ENCODE data around the gene ANKS1B.
A peak's percentile ranks its signal among the peaks of the same experiment; 100 is the strongest.

ANKS1B gene

DNA sequence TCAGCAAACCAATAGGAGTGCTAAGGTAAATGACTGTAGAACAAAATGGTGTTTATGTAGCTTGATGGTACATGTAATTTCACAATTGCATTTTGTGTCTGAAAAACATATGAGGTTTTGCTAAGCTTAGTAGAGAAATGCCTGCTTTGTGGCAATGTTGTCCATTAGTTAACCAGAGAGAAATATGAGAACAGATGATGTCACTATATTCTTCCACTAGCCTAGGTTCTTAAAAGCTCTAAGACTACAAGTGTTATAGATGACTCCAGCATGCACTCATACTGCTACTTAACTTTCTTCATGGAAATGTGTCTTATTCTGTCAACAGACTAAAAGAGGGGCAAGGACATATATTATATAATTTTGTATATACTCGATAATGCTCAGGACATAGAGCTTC, 1030.2 kb downstream of the ANKS1B start:
- TF ChIP-seq, protein P1, sequence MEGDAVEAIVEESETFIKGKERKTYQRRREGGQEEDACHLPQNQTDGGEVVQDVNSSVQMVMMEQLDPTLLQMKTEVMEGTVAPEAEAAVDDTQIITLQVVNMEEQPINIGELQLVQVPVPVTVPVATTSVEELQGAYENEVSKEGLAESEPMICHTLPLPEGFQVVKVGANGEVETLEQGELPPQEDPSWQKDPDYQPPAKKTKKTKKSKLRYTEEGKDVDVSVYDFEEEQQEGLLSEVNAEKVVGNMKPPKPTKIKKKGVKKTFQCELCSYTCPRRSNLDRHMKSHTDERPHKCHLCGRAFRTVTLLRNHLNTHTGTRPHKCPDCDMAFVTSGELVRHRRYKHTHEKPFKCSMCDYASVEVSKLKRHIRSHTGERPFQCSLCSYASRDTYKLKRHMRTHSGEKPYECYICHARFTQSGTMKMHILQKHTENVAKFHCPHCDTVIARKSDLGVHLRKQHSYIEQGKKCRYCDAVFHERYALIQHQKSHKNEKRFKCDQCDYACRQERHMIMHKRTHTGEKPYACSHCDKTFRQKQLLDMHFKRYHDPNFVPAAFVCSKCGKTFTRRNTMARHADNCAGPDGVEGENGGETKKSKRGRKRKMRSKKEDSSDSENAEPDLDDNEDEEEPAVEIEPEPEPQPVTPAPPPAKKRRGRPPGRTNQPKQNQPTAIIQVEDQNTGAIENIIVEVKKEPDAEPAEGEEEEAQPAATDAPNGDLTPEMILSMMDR (IDR thresholded peaks at IDR 0.05; ENCODE audit: insufficient read depth, low read depth, low read length, missing control alignments) = no peak
- H3K4me3 ChIP-seq (ENCODE audit: low read depth, low read length) = no peak overlapping the region
- DNase-seq (ENCODE audit: low read depth) = no peak

DNA sequence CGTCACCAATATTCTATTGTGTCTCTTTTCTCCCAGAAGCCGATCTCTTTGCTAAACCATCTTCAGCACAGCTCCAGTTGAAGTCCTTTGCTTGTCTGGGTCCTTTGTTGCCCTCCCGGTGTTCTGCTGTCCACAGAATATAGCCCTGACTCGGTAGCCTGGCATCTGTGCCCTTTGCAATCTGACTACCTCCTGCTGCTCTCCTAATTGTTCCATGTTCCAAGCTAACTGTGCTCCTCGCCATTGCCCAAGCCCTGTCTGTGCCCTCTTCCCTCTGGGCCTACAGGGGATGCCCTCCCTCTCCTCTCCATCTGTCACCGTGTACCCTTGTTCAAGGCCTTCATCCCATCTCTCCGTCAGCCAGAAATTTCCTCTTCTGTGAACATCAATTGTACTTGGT, 1033.3 kb downstream of the ANKS1B start:
- TF ChIP-seq, protein P1 (IDR thresholded peaks at IDR 0.05; ENCODE audit: insufficient read depth, low read depth, low read length, missing control alignments) = no peak
- DNase-seq (ENCODE audit: low read depth) = no peak
- H3K4me3 ChIP-seq (ENCODE audit: low read depth, low read length) = no peak overlapping the region

DNA sequence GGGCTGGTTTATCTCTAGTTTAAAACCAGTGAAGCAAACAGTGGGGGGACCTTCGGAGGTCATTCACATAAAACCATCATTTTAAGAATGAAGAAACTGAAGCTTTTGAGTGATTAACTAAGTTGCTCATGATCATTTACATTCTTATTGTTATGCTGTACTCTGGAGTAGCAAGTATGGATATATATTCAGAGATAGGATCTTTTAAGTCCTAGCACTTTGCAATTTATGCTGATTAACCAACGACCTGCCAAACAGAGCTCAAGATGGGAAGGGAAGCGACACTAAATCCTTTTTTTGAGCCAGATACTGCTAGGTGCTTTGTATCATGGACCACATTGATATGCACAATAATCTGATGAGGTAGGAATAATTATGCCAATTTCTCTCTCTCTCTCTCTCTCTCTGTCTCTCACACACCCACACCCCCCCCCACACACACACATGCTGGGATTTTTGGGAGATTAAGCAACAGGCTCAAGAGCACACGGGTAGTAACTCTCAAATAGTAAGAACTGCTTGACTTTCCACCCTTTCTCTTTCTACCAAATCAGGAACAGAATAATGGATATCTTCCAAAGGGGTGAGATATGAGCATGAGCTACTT, 1036.3 kb downstream of the ANKS1B start:
- TF ChIP-seq, protein P1 (IDR thresholded peaks at IDR 0.05; ENCODE audit: insufficient read depth, low read depth, low read length, missing control alignments) = no peak

DNA sequence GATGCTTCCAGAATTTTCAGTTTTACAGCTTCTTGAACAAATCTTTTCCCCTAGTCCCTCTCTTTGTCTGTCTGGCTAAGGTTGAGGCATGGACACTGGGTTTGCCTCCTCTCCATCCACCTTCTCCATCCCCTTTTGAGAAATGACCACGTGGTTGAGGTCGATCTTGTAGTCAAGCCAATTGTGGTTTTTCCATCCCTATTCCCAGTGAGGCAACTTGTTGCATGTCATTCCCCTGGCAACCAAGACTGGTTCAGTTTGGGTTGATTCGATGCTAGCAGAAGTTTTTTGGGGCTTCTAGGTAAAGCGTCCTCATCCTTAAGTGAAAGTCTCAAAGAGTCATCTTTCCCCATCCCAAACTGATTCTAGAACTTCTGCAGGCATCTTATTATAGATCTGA, 1038.9 kb downstream of the ANKS1B start:
- TF ChIP-seq, protein P1 (IDR thresholded peaks at IDR 0.05; ENCODE audit: insufficient read depth, low read depth, low read length, missing control alignments) = no peak
- no peak for DNase-seq (ENCODE audit: low read depth)

More for the DNA sequence above, 1036.3 kb downstream of the ANKS1B start:
- H3K4me3 ChIP-seq (ENCODE audit: low read depth, low read length) = no peak overlapping the region
- DNase-seq (ENCODE audit: low read depth) = no peak

DNA sequence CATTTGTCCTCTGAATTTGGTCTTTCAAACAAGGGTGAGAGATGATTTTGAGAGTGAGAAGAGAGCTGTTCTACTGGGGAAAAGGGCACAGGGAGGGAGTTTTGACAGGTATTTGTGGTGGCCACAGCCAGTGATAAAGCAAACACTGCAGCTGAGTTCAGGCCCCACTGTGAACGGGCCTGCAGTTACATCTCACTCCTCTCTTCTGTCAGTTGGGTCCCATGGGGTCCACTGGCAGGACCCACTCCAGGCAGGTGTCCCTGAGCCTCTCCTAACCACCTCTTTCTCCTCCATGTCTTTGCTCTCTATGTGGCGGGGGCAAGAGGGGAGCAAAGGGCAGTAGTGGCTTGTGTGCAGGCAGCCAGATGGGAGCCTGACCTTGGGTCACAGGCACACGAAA, 1044.8 kb downstream of the ANKS1B start:
- DNase-seq (ENCODE audit: low read depth) = no peak
- TF ChIP-seq, protein P1 (IDR thresholded peaks at IDR 0.05; ENCODE audit: insufficient read depth, low read depth, low read length, missing control alignments) = no peak
- H3K4me3 ChIP-seq (ENCODE audit: low read depth, low read length) = no peak overlapping the region

More for the DNA sequence above, 1038.9 kb downstream of the ANKS1B start:
- H3K4me3 ChIP-seq (ENCODE audit: low read depth, low read length) = no peak overlapping the region

DNA sequence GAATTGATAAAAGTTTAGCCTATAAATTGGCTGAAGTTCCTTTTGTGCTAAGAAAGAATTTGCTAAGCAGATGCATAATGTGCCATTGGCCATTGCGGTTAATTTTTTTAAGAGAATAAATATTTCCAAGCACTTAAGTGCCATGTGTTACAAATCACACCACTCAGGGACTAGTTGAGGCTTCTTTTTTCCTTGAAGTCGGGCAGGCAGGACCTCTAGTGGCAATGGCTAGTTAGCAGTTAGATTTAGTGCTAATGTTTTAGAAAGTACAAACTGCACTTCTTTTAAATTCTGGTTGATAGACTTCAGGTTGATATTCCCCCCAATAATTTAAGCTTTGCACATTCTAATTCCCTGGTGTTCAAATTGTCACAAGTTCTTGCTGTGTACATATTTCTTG, 1045.4 kb downstream of the ANKS1B start:
- TF ChIP-seq, protein P1 (IDR thresholded peaks at IDR 0.05; ENCODE audit: insufficient read depth, low read depth, low read length, missing control alignments) = peak; percentile 21
- no peak overlapping the region for H3K4me3 ChIP-seq (ENCODE audit: low read depth, low read length)
- DNase-seq (ENCODE audit: low read depth) = peak; percentile 6

DNA sequence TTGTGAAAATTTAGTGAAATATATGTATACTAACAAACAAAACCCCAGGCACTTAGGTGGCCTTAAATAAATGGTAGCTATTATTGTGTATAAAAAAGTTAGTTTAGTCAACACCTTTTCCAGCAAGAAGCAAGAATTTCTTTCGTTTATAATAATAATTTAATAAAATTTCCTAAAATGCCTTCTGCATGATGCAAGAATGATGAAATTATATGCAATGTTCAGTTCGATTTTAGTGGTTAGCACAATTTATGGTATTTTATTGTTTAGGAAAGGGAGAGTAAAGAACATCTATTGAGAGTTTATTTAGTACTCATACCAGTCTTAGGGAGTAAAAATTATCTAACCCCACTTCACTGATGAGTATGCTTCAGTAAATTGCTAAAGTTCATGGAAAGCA, 1048.9 kb downstream of the ANKS1B start:
- TF ChIP-seq, protein P1 (IDR thresholded peaks at IDR 0.05; ENCODE audit: insufficient read depth, low read depth, low read length, missing control alignments) = no peak
- no peak overlapping the region for H3K4me3 ChIP-seq (ENCODE audit: low read depth, low read length)
- no peak for DNase-seq (ENCODE audit: low read depth)

All from GM12865 (cell line).